GM10248 (cell line): Measurements from ENCODE around the gene ATP11B.

Source experiments
- CTCF ChIA-PET: fragments of 300-600 bp; sonication (Branson Sonifier 250); formaldehyde crosslinking; extraction: SDS; loops from one replicate; lab custom pipeline; 2021; ENCODE audit warnings: antibody characterized with exemption; lab: Yijun Ruan, JAX
- POLR2A ChIA-PET: fragments of 350-650 bp; sonication (Branson Sonifier 250); formaldehyde crosslinking; extraction: SDS; loops from one replicate; lab custom pipeline; 2020; ENCODE audit warnings: antibody characterized with exemption; lab: Yijun Ruan, JAX
- DNase-seq: peaks from one replicate; pipeline ENCODE4 v3.0.0; 2012; ENCODE audit errors: extremely low spot score
- TF ChIP-seq, protein P1 (sequence below): IDR thresholded peaks from 2 replicates; pipeline ENCODE4 v1.5.1; 2012; ENCODE audit warnings: mild to moderate bottlenecking, low read depth; ENCODE audit errors: extremely low read depth, missing control alignments, control extremely low read depth

Gene ATP11B

DNA sequence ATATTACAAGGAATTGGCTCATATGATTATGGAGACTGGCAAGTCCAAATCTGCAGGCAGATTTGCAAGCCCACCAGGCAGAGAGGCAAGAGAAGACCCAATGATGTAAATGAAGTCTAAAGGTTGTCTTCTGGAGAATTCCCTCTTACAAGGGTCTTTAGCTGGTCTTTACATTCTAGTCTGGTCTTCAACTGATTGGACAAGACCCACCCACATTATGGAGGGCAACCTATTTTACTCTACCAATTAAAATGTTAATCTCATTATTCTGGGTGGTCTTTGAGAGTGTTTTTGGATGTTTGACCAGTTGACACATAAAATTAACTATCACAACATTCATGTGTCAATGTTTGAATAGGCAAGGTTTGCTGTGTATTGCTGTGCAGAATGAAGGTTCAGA lies 28.0 kb upstream of the ATP11B start:
- TF ChIP-seq, protein P1, sequence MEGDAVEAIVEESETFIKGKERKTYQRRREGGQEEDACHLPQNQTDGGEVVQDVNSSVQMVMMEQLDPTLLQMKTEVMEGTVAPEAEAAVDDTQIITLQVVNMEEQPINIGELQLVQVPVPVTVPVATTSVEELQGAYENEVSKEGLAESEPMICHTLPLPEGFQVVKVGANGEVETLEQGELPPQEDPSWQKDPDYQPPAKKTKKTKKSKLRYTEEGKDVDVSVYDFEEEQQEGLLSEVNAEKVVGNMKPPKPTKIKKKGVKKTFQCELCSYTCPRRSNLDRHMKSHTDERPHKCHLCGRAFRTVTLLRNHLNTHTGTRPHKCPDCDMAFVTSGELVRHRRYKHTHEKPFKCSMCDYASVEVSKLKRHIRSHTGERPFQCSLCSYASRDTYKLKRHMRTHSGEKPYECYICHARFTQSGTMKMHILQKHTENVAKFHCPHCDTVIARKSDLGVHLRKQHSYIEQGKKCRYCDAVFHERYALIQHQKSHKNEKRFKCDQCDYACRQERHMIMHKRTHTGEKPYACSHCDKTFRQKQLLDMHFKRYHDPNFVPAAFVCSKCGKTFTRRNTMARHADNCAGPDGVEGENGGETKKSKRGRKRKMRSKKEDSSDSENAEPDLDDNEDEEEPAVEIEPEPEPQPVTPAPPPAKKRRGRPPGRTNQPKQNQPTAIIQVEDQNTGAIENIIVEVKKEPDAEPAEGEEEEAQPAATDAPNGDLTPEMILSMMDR: no peak
- no peak for DNase-seq
- POLR2A ChIA-PET: no interaction called here
- CTCF ChIA-PET: interaction anchor here (1.1 to 1.5 kb wide), 4 partner anchors 9 to 21 kb away, joined by 3 to 4 read pairs (median 4); no protein-coding TSS in a partner anchor

DNA sequence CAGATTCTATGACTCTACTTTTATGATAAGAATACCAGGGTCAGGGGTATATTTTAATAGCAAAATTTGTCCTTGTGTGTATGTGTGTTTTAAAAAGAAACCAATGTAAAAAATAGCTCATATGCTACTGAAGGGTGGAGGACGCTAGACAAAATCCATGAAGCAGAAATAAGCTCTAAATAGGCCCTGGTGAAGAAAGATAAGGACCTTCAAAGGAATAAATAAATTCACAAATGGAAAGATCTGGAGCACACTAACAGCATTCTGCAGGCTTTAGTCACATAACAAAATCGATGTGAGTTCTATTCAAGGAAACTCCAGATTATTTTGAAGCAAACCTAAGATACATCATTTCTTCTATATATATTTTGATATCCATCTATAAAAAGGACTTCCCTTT lies 27.2 kb upstream of the ATP11B start:
- TF ChIP-seq, protein P1: no peak
- CTCF ChIA-PET: interaction anchor here (1.0 to 1.5 kb wide), 6 partner anchors 10 to 38 kb away, joined by 3 to 4 read pairs (median 4); no protein-coding TSS in a partner anchor
- no peak for DNase-seq
- POLR2A ChIA-PET: no interaction called here

DNA sequence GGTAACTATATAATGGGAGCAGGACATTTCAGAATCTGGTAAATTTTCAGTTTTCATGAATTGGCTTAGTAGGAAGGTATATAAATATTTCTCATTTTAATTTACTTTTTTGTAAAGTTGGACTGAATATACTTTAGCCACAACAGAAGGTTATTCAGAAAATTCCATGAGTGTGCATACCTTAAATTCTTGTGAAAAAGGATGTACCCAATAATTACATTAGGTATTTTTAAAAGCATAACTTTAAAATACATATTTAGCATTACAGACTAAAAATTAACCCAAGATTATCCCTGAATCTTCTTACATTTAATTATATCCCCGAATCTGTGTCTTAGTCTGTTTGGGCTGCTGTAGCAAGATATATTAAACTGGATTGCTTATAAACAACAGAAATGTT lies 24.9 kb upstream of the ATP11B start:
- no peak for DNase-seq
- ChIA-PET CTCF (no interaction called here), POLR2A (no interaction called here)
- TF ChIP-seq, protein P1: no peak

DNA sequence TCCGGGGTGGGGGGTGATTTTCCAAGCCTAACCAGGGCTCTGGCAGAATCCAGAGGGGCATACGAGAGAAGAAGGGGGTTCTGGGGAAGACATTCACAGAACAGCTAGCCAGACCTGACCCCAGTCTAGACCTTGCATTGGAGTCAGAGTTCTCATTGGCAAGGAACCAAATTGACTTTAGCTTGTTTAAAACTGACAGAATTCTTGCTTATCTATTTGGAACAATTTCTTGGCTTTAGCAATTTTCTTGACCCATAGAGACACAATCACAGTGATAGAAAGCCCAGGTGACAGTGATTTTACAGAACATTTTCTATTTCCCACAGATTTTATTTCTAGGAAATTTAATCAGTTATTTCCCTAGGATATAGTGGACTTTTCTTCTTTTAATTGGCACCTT lies 23.6 kb upstream of the ATP11B start:
- TF ChIP-seq, protein P1: no peak
- DNase-seq: no peak
- ChIA-PET CTCF (no interaction called here), POLR2A (no interaction called here)

GRCh38 chr3:182782149-182782548 lies 11.2 kb upstream of the ATP11B start:
- TF ChIP-seq, protein P1: no peak
- no peak for DNase-seq
- ChIA-PET POLR2A (no interaction called here), CTCF (interaction anchor here (1.3 to 1.7 kb wide), 3 partner anchors 16 to 122 kb away, joined by 3 to 5 read pairs (median 3); no protein-coding TSS in a partner anchor)

DNA sequence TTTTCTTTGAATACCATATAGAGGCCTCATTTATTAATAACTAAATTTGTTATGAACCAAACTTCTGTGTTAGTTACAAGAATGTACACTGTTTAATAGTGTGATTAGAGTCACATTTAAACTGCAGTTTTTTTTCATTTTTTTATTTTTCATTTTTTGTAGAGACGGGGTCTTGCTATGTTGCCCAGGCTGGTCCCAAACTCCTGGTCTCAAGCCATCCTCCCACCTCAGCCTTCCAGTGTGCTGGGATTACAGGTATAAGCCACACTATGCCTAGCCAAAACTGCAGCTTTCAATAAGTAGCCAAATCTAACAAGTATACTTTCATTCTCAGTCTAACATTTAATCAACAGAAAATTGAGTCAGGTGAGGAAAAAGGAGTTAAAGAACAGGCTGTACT lies 10.2 kb upstream of the ATP11B start:
- no peak for DNase-seq
- ChIA-PET POLR2A (no interaction called here), CTCF (no interaction called here)
- TF ChIP-seq, protein P1: no peak
